A549 treated with CpdA at 1 μM for 4 hours (cell line): Measurements from ENCODE around the gene TRPV4. TPM values are rescaled to one million over a fixed set of nuclear protein-coding genes. Genes with fewer than 3 reads are reported as not detected.

Experiments used
- total RNA-seq: library from RNA; stranded (reverse); fragments of 200-300 nt; extraction: Qiagen RNA extraction; gene quantifications from 5 replicates; pipeline ENCODE4 v1.2.3, GENCODE V29; 2022; ENCODE audit warnings: low read depth

The TRPV4 gene
- 0.07 to 0.11 TPM (median 0.09 TPM) in 4 of 5 replicates, not detected in the other for total RNA-seq

DNA sequence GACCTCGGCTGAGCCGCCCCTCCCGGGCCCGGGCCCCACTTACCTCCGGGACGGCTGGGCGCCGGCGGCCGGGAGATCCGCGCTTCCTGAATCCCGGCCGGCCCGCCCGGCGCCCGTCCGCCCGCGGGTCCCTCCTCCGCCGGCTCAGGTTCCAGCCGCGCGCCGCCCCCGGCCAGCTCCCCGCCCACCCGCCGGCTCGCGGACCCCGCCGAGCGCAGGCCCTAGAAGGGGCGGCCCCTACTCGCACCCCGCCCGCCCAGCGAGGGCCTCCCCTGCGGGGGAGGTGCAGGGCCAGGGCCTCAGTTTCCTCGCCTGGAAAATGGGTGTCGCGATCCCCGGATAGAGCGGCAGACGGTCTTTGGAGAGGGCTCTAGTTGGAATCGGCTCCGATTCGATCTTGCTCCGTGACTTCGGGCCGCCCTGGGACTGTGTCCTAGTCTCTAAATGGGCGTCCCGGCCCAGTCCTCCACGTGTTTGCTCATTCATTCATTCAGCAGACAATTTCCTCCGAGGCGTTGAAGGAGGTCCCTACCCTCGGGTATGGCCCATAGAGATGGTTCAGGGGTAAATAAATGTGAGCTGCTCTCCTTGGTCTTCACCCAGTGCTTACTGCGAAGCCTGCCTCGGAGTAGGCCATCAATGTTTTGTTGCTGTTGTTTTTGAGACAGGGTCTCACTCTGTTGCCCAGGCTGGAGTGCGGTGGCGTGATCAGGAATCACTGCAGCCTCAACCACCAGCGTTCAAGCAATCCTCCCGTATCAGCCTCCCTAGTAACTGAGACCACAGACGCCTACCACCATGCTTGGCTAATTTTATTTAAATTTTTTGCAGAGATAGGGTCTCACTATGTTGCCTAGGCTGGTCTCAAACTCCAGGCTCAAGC, at the start of gene TRPV4:
TSS of gene TRPV4 (minus strand) at position 92 of the 883 bp plus-strand sequence. CDS start 18,602 bp downstream, outside the sequence.

DNA sequence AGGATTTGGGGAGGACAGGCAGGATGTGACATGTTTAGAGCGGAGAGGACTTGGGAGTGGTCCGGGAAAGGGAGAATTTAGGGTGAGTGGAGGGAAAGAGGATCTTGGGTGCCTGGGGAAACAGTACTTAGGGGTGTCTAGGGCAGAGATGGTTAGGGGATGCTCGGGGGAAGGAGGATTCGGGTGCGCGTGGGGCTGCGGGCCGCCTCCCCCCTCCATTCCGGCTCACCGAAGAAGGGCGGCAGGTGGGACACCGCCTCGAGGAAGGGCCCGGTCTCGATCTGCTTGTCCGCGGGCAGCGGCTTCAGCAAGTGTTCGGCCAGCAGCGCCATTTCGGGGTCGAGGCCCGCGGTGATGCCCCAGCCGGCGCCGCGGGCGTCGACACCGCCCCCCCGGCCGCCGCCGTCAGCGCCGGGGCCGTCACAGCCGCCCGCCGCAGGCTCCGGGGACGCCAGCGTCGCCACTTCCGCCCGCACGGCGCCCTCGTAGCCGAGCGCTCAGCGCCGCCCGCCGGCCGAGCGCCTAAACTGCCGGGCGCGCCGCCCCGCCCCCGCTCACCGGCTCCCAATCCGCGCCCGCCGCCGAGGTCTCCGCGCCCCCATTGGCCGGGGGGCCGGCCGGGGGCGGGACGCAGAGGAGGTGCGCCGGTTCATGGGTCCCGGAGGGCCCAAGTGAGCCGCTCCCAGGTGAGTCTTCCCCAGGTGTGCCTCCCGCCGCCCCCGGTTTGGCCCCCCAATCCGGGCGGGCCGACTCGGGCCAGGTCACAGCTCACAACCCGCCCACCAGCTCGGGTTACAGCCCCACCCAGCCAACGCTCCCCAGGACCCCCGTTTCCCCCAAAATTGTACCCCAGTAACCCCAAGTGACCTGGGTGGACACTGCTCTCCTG, 47.1 kb upstream of the TRPV4 start, which contains the start of gene GLTP:
TSS of gene GLTP (minus strand) at position 499 of the 889 bp plus-strand sequence. CDS start at position 332, 167 bp downstream.

Other genes starting within 250 kb of the TRPV4 start
- gene FAM222A, start 119.6 kb downstream of the TRPV4 start, total RNA-seq = 3.1 to 7.6 TPM (median 6.5 TPM) in 5 replicates
- gene GLTP, start 47.1 kb upstream of the TRPV4 start, total RNA-seq = 19.3 to 21.2 TPM (median 19.9 TPM) in 5 replicates
- gene TCHP, start 66.9 kb upstream of the TRPV4 start, total RNA-seq = 16.4 to 22.1 TPM (median 18.2 TPM) in 5 replicates
- 18.1 to 21.4 TPM (median 19.8 TPM) in 5 replicates for gene GIT2, start 163.0 kb upstream of the TRPV4 start, total RNA-seq
- 14.3 to 26.4 TPM (median 17.5 TPM) in 5 replicates for gene ANKRD13A, start 166.0 kb upstream of the TRPV4 start, total RNA-seq
- 5.4 to 8.4 TPM (median 7.3 TPM) in 5 replicates for gene C12orf76, start 215.1 kb upstream of the TRPV4 start, total RNA-seq